Vagina (tissue), 2 donors: ENCODE results near the gene PACRG.

ENCODE experiments used
- POLR2AphosphoS5 ChIP-seq, 2 donors: sonication (generic); formaldehyde crosslinking; IDR thresholded peaks; one replicate each; pipeline ENCODE4 v1.9.0; 2017; ENCODE audit warnings: antibody characterized with exemption in 2 of 2, mild to moderate bottlenecking in 2 of 2, low read depth in 1 of 2; ENCODE audit not compliant: insufficient read depth in 1 of 2
- TF ChIP-seq, protein P1 (sequence below), 3 experiments: fragments of 450-650 bp in 2 of 3; fragments of 200-600 bp in 1 of 3; sonication (generic) in 1 of 3; IDR thresholded peaks; one replicate each; pipeline ENCODE4 v1.5.1; 2017 to 2019; ENCODE audit warnings: antibody characterized with exemption in 3 of 3, mild to moderate bottlenecking in 2 of 3, moderate library complexity in 2 of 3

DNA sequence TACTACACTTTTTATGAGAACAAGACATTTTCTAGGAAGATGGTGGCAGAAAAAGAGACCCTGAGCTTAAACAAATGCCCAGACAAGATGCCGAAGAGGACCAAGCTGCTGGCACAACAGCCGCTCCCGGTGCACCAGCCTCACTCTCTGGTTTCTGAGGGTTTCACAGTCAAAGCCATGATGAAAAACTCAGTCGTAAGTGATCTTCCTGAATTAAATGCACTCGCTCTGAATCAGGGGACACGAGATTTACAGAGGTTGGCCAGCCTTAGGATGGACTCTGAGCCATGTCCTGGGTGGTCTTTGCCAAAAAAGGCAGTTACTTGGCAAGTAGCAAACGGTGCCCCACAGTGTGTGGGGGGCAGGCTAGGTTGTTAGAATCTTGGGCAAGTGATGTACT, 423 bp downstream of the PACRG start:
- TF ChIP-seq, protein P1, sequence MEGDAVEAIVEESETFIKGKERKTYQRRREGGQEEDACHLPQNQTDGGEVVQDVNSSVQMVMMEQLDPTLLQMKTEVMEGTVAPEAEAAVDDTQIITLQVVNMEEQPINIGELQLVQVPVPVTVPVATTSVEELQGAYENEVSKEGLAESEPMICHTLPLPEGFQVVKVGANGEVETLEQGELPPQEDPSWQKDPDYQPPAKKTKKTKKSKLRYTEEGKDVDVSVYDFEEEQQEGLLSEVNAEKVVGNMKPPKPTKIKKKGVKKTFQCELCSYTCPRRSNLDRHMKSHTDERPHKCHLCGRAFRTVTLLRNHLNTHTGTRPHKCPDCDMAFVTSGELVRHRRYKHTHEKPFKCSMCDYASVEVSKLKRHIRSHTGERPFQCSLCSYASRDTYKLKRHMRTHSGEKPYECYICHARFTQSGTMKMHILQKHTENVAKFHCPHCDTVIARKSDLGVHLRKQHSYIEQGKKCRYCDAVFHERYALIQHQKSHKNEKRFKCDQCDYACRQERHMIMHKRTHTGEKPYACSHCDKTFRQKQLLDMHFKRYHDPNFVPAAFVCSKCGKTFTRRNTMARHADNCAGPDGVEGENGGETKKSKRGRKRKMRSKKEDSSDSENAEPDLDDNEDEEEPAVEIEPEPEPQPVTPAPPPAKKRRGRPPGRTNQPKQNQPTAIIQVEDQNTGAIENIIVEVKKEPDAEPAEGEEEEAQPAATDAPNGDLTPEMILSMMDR (IDR thresholded peaks at IDR 0.05): no peak
- TF ChIP-seq POLR2AphosphoS5 (IDR thresholded peaks at IDR 0.05; ENCODE audit: insufficient read depth in 1 of 2, low read depth in 1 of 2): no peak
